ENCODE results near the gene NGEF. TPM values are rescaled to one million over a fixed set of nuclear protein-coding genes. Genes with fewer than 3 reads are reported as not detected.

The NGEF gene
- total and polyA plus RNA-seq, 12 donors: 10.1 to 467 (median 46.1) TPM

GRCh38 chr2:232925153-232925820 lies 87.8 kb downstream of the NGEF start:
- Histone ChIP-seq H3K27ac (no peak overlapping the region), H3K4me3 (no peak overlapping the region), H3K36me3 (replicated peaks in 1 of 2) (no peaks in the 10 kb centered on the region), H3K9me3 (replicated peaks in 1 of 3) (no peaks in the 10 kb centered on the region), H3K4me1 (replicated peaks in 1 of 2) (peaks cover 10 to 11% of the 10 kb centered on the region in 2 donors), H3K27me3 (peaks cover 41% of the 10 kb centered on the region)
- no peak for DNase-seq
- TF ChIP-seq CTCF (IDR thresholded peaks at IDR 0.05) (no peak), POLR2A (IDR thresholded peaks at IDR 0.05) (no peak)
- intact Hi-C loops (cut with DNase I): no loop called here
- WGBS, 4 donors: 38 to 68% (median 59%) methylated on average over 2 to 11 of the region's 11 CpGs

GRCh38 chr2:232924433-232924832 lies 88.6 kb downstream of the NGEF start:
- H3K36me3 ChIP-seq (replicated peaks in 1 of 2): no peaks in the 10 kb centered on the region
- peaks cover 10 to 11% of the 10 kb centered on the region in 2 donors for H3K4me1 ChIP-seq (replicated peaks in 1 of 2)
- no peak for TF ChIP-seq CTCF (IDR thresholded peaks at IDR 0.05)
- H3K27ac ChIP-seq: no peak overlapping the region
- peaks cover 41% of the 10 kb centered on the region for H3K27me3 ChIP-seq
- no peak for DNase-seq
- no peaks in the 10 kb centered on the region for H3K9me3 ChIP-seq (replicated peaks in 1 of 3)
- no peak overlapping the region for H3K4me3 ChIP-seq
- intact Hi-C loops (cut with DNase I): no loop called here

GRCh38 chr2:232920760-232921159 lies 92.3 kb downstream of the NGEF start:
- Histone ChIP-seq H3K27me3 (peaks cover 16% of the 10 kb centered on the region), H3K36me3 (replicated peaks in 1 of 2) (no peaks in the 10 kb centered on the region), H3K9me3 (replicated peaks in 1 of 3) (no peaks in the 10 kb centered on the region), H3K4me1 (replicated peaks in 1 of 2) (no peaks in the 10 kb centered on the region), H3K27ac (no peak overlapping the region), H3K4me3 (no peak overlapping the region)
- TF ChIP-seq CTCF (IDR thresholded peaks at IDR 0.05) (no peak), POLR2A (IDR thresholded peaks at IDR 0.05) (no peak)
- intact Hi-C loops (cut with DNase I): no loop called here
- WGBS, 4 donors: 64 to 77% (median 67%) methylated on average over 3 of the region's 3 CpGs
- no peak for DNase-seq

- peak in 1 of 7 donors; percentile 14 for DNase-seq
- no peak for TF ChIP-seq POLR2A (IDR thresholded peaks at IDR 0.05)
- no peak for TF ChIP-seq CTCF (IDR thresholded peaks at IDR 0.05)
- Histone ChIP-seq H3K9me3 (replicated peaks in 1 of 3) (no peaks in the 10 kb centered on the region), H3K4me3 (no peak overlapping the region), H3K27ac (no peak overlapping the region), H3K27me3 (peaks cover 10% of the 10 kb centered on the region), H3K36me3 (replicated peaks in 1 of 2) (no peaks in the 10 kb centered on the region), H3K4me1 (replicated peaks in 1 of 2) (no peaks in the 10 kb centered on the region)
- intact Hi-C loops (cut with DNase I): no loop called here
- WGBS, 4 donors: 74 to 95% (median 83%) methylated on average over 3 to 11 of the region's 11 CpGs
These were observed 93.0 kb downstream of the NGEF start for GRCh38 chr2:232920055-232920454.

Measured in adrenal gland (tissue), 12 donors.